Body of pancreas (tissue), 4 donors: ENCODE measurements around the gene ADAM10.

Source experiments
- CTCF ChIP-seq, 7 experiments: fragments of 450-650 bp in 4 of 7; fragments of 200-600 bp in 3 of 7; sonication (generic) in 3 of 7; IDR thresholded peaks; one replicate each; pipeline ENCODE4 v1.5.1; 2016 to 2019; ENCODE audit warnings: antibody characterized with exemption in 7 of 7
- POLR2A ChIP-seq, 3 donors: fragments of 450-650 bp; IDR thresholded peaks; one replicate each; pipeline ENCODE4 v1.6.1; 2016; ENCODE audit warnings: antibody characterized with exemption in 3 of 3, mild to moderate bottlenecking in 2 of 3

- no peak for TF ChIP-seq CTCF (IDR thresholded peaks at IDR 0.05)
- TF ChIP-seq POLR2A (IDR thresholded peaks at IDR 0.05), result no peak
These were observed 14.6 kb downstream of the ADAM10 start for GRCh38 chr15:58734859-58735258.
